HEK293 (cell line): ENCODE measurements around the gene SPATS1.

Experiments used
- CTCF ChIA-PET: fragments of 350-600 bp; formaldehyde crosslinking; extraction: SDS; loops from one replicate; lab custom pipeline; 2021; ENCODE audit warnings: antibody characterized with exemption; lab: Yijun Ruan, JAX
- POLR2A ChIA-PET: fragments of 300-600 bp; formaldehyde crosslinking; extraction: SDS; loops from one replicate; lab custom pipeline; 2020; ENCODE audit warnings: antibody characterized with exemption, inconsistent platforms; lab: Yijun Ruan, JAX
- H3K27ac ChIP-seq: fragments of 200-500 bp; sonication (Bioruptor generic); 2 replicates; pipeline ENCODE4 v1.5.1; 2014; ENCODE audit warnings: low read depth, low read length, control low read depth, inconsistent platforms; ENCODE audit errors: extremely low read depth
- H3K36me3 ChIP-seq, 2 experiments: fragments of 200-500 bp in 1 of 2; sonication (Bioruptor generic) in 1 of 2; 1 replicate in 1 of 2; 2 replicates in 1 of 2; pipeline ENCODE4 v1.5.1; 2014 to 2017; ENCODE audit warnings: inconsistent platforms in 2 of 2, low read length in 2 of 2; ENCODE audit not compliant: control insufficient read depth in 2 of 2, insufficient read depth in 1 of 2
- H3K4me1 ChIP-seq: fragments of 200-500 bp; sonication (Bioruptor generic); 2 replicates; pipeline ENCODE4 v1.5.1; 2014; ENCODE audit warnings: mild to moderate bottlenecking, low read length, inconsistent platforms; ENCODE audit not compliant: control insufficient read depth, insufficient read depth
- H3K4me3 ChIP-seq: 2 replicates; pipeline ENCODE4 v1.5.1; 2011; ENCODE audit warnings: low read depth, mild to moderate bottlenecking, control low read depth, low read length, moderate library complexity
- H3K9me3 ChIP-seq: fragments of 200-500 bp; sonication (Bioruptor generic); 2 replicates; pipeline ENCODE4 v1.5.1; 2014; ENCODE audit warnings: low read depth, low read length, inconsistent platforms; ENCODE audit not compliant: control insufficient read depth, insufficient read depth
- CTCF ChIP-seq: fragments of 450-650 bp; formaldehyde crosslinking; IDR thresholded peaks from 2 replicates; pipeline ENCODE4 v1.5.1; 2016; ENCODE audit warnings: missing biosample characterization, missing genetic modification characterization
- FEZF1 ChIP-seq: fragments of 450-650 bp; formaldehyde crosslinking; IDR thresholded peaks from 2 replicates; pipeline ENCODE4 v1.5.1; 2016; ENCODE audit warnings: missing biosample characterization, missing genetic modification characterization
- GLIS2 ChIP-seq: fragments of 450-650 bp; formaldehyde crosslinking; IDR thresholded peaks from 2 replicates; pipeline ENCODE4 v1.5.1; 2016; ENCODE audit warnings: missing biosample characterization, missing genetic modification characterization
- HIC1 ChIP-seq: fragments of 450-650 bp; formaldehyde crosslinking; IDR thresholded peaks from 2 replicates; pipeline ENCODE4 v1.5.1; 2016; ENCODE audit warnings: missing biosample characterization, missing genetic modification characterization
- PATZ1 ChIP-seq: fragments of 450-650 bp; formaldehyde crosslinking; IDR thresholded peaks from 2 replicates; pipeline ENCODE4 v1.5.1; 2016; ENCODE audit warnings: missing biosample characterization, missing genetic modification characterization
- PBX3 ChIP-seq: sonication (generic); formaldehyde crosslinking; IDR thresholded peaks from 2 replicates; pipeline ENCODE4 v1.8.1; 2022; ENCODE audit warnings: mild to moderate bottlenecking, moderate library complexity, missing genetic modification reagents
- SCRT2 ChIP-seq: fragments of 450-650 bp; formaldehyde crosslinking; IDR thresholded peaks from 2 replicates; pipeline ENCODE4 v1.5.1; 2016; ENCODE audit warnings: missing biosample characterization, missing genetic modification characterization
- YY2 ChIP-seq: fragments of 450-650 bp; formaldehyde crosslinking; IDR thresholded peaks from 2 replicates; pipeline ENCODE4 v1.5.1; 2016; ENCODE audit warnings: missing biosample characterization, missing genetic modification characterization
- ZBTB1 ChIP-seq: fragments of 450-650 bp; formaldehyde crosslinking; IDR thresholded peaks from 2 replicates; pipeline ENCODE4 v1.5.1; 2016; ENCODE audit warnings: missing biosample characterization, missing genetic modification characterization
- ZBTB6 ChIP-seq: fragments of 450-650 bp; formaldehyde crosslinking; IDR thresholded peaks from 2 replicates; pipeline ENCODE4 v1.5.1; 2017; ENCODE audit warnings: missing biosample characterization, missing genetic modification characterization
- ZNF132 ChIP-seq: fragments of 450-650 bp; formaldehyde crosslinking; IDR thresholded peaks from 2 replicates; pipeline ENCODE4 v1.5.1; 2017; ENCODE audit warnings: missing biosample characterization, missing genetic modification characterization, borderline replicate concordance
- ZNF2 ChIP-seq: fragments of 450-650 bp; formaldehyde crosslinking; IDR thresholded peaks from 2 replicates; pipeline ENCODE4 v1.5.1; 2016; ENCODE audit warnings: missing biosample characterization, missing genetic modification characterization
- ZNF341 ChIP-seq: fragments of 450-650 bp; formaldehyde crosslinking; IDR thresholded peaks from 2 replicates; pipeline ENCODE4; 2016; ENCODE audit warnings: low read depth, missing biosample characterization, missing genetic modification characterization
- ZNF654 ChIP-seq: fragments of 450-650 bp; formaldehyde crosslinking; IDR thresholded peaks from 2 replicates; pipeline ENCODE4 v1.5.1; 2016; ENCODE audit warnings: low read depth, missing biosample characterization, missing genetic modification characterization
- ZNF792 ChIP-seq: fragments of 450-650 bp; formaldehyde crosslinking; IDR thresholded peaks from 2 replicates; pipeline ENCODE4 v1.5.1; 2016; ENCODE audit warnings: missing biosample characterization, missing genetic modification characterization

The SPATS1 gene

GRCh38 chr6:44302856-44303255 is 39.6 kb upstream of the SPATS1 start:
- H3K9me3 ChIP-seq, result no peaks in the 10 kb centered on the region
- H3K4me1 ChIP-seq, result no peaks in the 10 kb centered on the region; the same call in 1 of the 2 replicates
- no peak overlapping the region for H3K27ac ChIP-seq
- H3K36me3 ChIP-seq, result peaks cover 19 to 82% of the 10 kb centered on the region in 2 experiments
- CTCF ChIA-PET, result interaction anchor here (0.6 to 7.1 kb wide), 8 partner anchors 11 to 131 kb away, joined by 3 to 117 read pairs (median 8); partner anchors contain the start of genes AARS2 and TMEM151B
- no peak overlapping the region for H3K4me3 ChIP-seq
- POLR2A ChIA-PET, result interaction anchor here (1.4 kb wide), 1 partner anchor 10 kb away, joined by 5 read pairs; the partner anchor contains the start of gene AARS2
- TF ChIP-seq ZNF792 (tag by site-specific recombination) (no peak), SCRT2 (tag by site-specific recombination) (0 out of 2 replicates have a peak, but pooled peaks have one; percentile 16), ZNF132 (tag by site-specific recombination) (no peak), YY2 (tag by site-specific recombination) (no peak), FEZF1 (tag by site-specific recombination) (no peak)

GRCh38 chr6:44303842-44304241 is 38.6 kb upstream of the SPATS1 start:
- ChIA-PET POLR2A (interaction anchor here (1.2 to 2.0 kb wide), 2 partner anchors 8 to 9 kb away, joined by 3 to 7 read pairs; partner anchors contain the start of gene AARS2), CTCF (interaction anchor here (1.2 to 7.1 kb wide), 8 partner anchors 10 to 203 kb away, joined by 3 to 117 read pairs (median 12); partner anchors contain the start of genes AARS2 and TMEM151B)
- no peak overlapping the region for H3K27ac ChIP-seq
- H3K9me3 ChIP-seq, result no peaks in the 10 kb centered on the region
- TF ChIP-seq FEZF1 (tag by site-specific recombination), result no peak
- peaks cover 27 to 92% of the 10 kb centered on the region in 2 experiments for H3K36me3 ChIP-seq
- H3K4me3 ChIP-seq, result no peak overlapping the region
- no peaks in the 10 kb centered on the region for H3K4me1 ChIP-seq

GRCh38 chr6:44304282-44305199 is 37.9 kb upstream of the SPATS1 start:
- Histone ChIP-seq H3K9me3 (no peaks in the 10 kb centered on the region), H3K36me3 (peaks cover 27 to 96% of the 10 kb centered on the region in 2 experiments), H3K4me1 (no peaks in the 10 kb centered on the region), H3K4me3 (no peak overlapping the region), H3K27ac (no peak overlapping the region)
- ChIA-PET CTCF (interaction anchor here (0.5 to 7.1 kb wide), 24 partner anchors 8 to 513 kb away, joined by 3 to 117 read pairs (median 5); partner anchors contain the start of genes AARS2, SLC35B2 and TMEM151B), POLR2A (interaction anchor here (0.6 to 3.5 kb wide), 12 partner anchors 8 to 208 kb away, joined by 3 to 20 read pairs (median 4); partner anchors contain the start of genes AARS2, CDC5L and HSP90AB1)
- TF ChIP-seq ZNF341 (tag by site-specific recombination) (no peak), ZNF2 (peak; percentile 89), CTCF (tag by site-specific recombination) (peak; percentile 73), ZBTB6 (tag by site-specific recombination) (no peak), ZNF654 (tag by site-specific recombination) (peak; percentile 37; the same call in 1 of the 2 replicates), PATZ1 (tag by site-specific recombination) (peak; percentile 28; the same call in 1 of the 2 replicates), ZBTB1 (tag by site-specific recombination) (no peak), HIC1 (0 out of 2 replicates have a peak, but pooled peaks have one; percentile 18), PBX3 (0 out of 2 replicates have a peak, but pooled peaks have one; percentile 51), GLIS2 (tag by site-specific recombination) (0 out of 2 replicates have a peak, but pooled peaks have one; percentile 43)
